Bronchial epithelial cell (primary cell): ENCODE data around the gene CYB561D2. TPM values are rescaled to one million over a fixed set of nuclear protein-coding genes. Genes with fewer than 3 reads are reported as not detected.

Experiments used
- DNase-seq: peaks from one replicate; pipeline ENCODE4 v3.0.0-alpha.2; 2010; ENCODE audit warnings: low read depth
- FAIRE-seq: peaks from 2 replicates; lab custom pipeline; 2011; peaks lifted over from hg19 to GRCh38; lab: Jason Lieb, UNC
- H3K27me3 ChIP-seq: 2 replicates; pipeline ENCODE4 v1.5.1; 2011; ENCODE audit warnings: low read length; ENCODE audit not compliant: control insufficient read depth, insufficient read depth
- H3K36me3 ChIP-seq: 2 replicates; pipeline ENCODE4 v1.5.1; 2011; ENCODE audit warnings: low read length; ENCODE audit not compliant: control insufficient read depth, insufficient read depth
- H3K4me3 ChIP-seq: 2 replicates; pipeline ENCODE4 v1.5.1; 2011; ENCODE audit warnings: mild to moderate bottlenecking, low read depth, low read length, control low read depth
- CTCF ChIP-seq: IDR thresholded peaks from 2 replicates; pipeline ENCODE4 v1.5.1; 2011; ENCODE audit warnings: mild to moderate bottlenecking, moderate library complexity, low read length, control low read depth, inconsistent platforms; ENCODE audit not compliant: insufficient read depth, severe bottlenecking
- total RNA-seq: library from RNA; depleted of rRNA; stranded (reverse); fragments of >200 nt; gene quantifications from 2 replicates; pipeline ENCODE4 v1.2.1, GENCODE V29; 2014

CYB561D2 gene
- total RNA-seq, 1 donor from 2014 or later: 22.1 TPM

GRCh38 chr3:50314342-50314741 is 36.3 kb upstream of the CYB561D2 start:
- Histone ChIP-seq H3K4me3 (no peak overlapping the region), H3K27me3 (no peaks in the 10 kb centered on the region), H3K36me3 (peaks cover 22% of the 10 kb centered on the region)
- peak; percentile 94 for FAIRE-seq
- TF ChIP-seq CTCF: no peak
- DNase-seq: no peak

GRCh38 chr3:50314816-50315215 is 35.8 kb upstream of the CYB561D2 start:
- FAIRE-seq: no peak
- no peak for DNase-seq
- Histone ChIP-seq H3K4me3 (no peak overlapping the region), H3K36me3 (peaks cover 24% of the 10 kb centered on the region), H3K27me3 (no peaks in the 10 kb centered on the region)
- no peak for TF ChIP-seq CTCF

- Histone ChIP-seq H3K4me3 (peak overlapping the region; percentile 2), H3K36me3 (peaks cover 26% of the 10 kb centered on the region), H3K27me3 (no peaks in the 10 kb centered on the region)
- no peak for TF ChIP-seq CTCF
- DNase-seq (peak; percentile 98), FAIRE-seq (peak; percentile 98)
Observed at GRCh38 chr3:50316657-50317242, 33.9 kb upstream of the CYB561D2 start.

- no peak for DNase-seq
- no peak for FAIRE-seq
- TF ChIP-seq CTCF: no peak
- Histone ChIP-seq H3K4me3 (peak overlapping the region; percentile 2), H3K27me3 (no peaks in the 10 kb centered on the region), H3K36me3 (peaks cover 26% of the 10 kb centered on the region)
Observed at GRCh38 chr3:50317300-50317699, 33.4 kb upstream of the CYB561D2 start.

GRCh38 chr3:50318163-50318562 is 32.5 kb upstream of the CYB561D2 start:
- Histone ChIP-seq H3K4me3 (no peak overlapping the region), H3K36me3 (peaks cover 26% of the 10 kb centered on the region), H3K27me3 (no peaks in the 10 kb centered on the region)
- no peak for TF ChIP-seq CTCF
- FAIRE-seq (no peak), DNase-seq (no peak)

- TF ChIP-seq CTCF: no peak
- H3K36me3 ChIP-seq: peaks cover 26% of the 10 kb centered on the region
- H3K27me3 ChIP-seq: no peaks in the 10 kb centered on the region
- H3K4me3 ChIP-seq: no peak overlapping the region
- DNase-seq (no peak), FAIRE-seq (peak; percentile 79)
Observed at GRCh38 chr3:50318615-50319014, 32.0 kb upstream of the CYB561D2 start.
